Loucy (cell line): ENCODE measurements around the gene LRIG1.

Source experiments
- H2AFZ ChIP-seq: fragments of 200-600 bp; sonication (generic); 2 replicates; pipeline ENCODE4 v1.6.0; 2016; ENCODE audit warnings: antibody characterized with exemption, mild to moderate bottlenecking, low read length, moderate library complexity
- H3F3A ChIP-seq: fragments of 200-600 bp; 2 replicates; pipeline ENCODE4 v1.6.0; 2016; ENCODE audit warnings: antibody characterized with exemption, low read depth, mild to moderate bottlenecking
- H3K27me3 ChIP-seq: fragments of 200-600 bp; sonication (generic); 2 replicates; pipeline ENCODE4 v1.6.1; 2014; ENCODE audit warnings: low read length, mild to moderate bottlenecking; ENCODE audit not compliant: insufficient read depth, poor library complexity, severe bottlenecking
- H3K36me3 ChIP-seq: fragments of 200-600 bp; sonication (generic); 2 replicates; pipeline ENCODE4 v1.6.1; 2016; ENCODE audit warnings: low read length; ENCODE audit not compliant: insufficient read depth
- H3K4me1 ChIP-seq: fragments of 200-600 bp; sonication (generic); 2 replicates; pipeline ENCODE4 v1.5.1; 2014; ENCODE audit warnings: low read length, mild to moderate bottlenecking; ENCODE audit not compliant: insufficient read depth, poor library complexity, severe bottlenecking
- H3K4me2 ChIP-seq: fragments of 200-600 bp; sonication (generic); 2 replicates; pipeline ENCODE4 v1.6.0; 2014; ENCODE audit warnings: antibody characterized with exemption, low read length, low read depth, mild to moderate bottlenecking; ENCODE audit not compliant: poor library complexity, severe bottlenecking
- H3K4me3 ChIP-seq: fragments of 200-600 bp; sonication (generic); 2 replicates; pipeline ENCODE4 v1.5.1; 2014; ENCODE audit warnings: low read length, mild to moderate bottlenecking, mixed read lengths; ENCODE audit not compliant: poor library complexity, severe bottlenecking
- H3K79me2 ChIP-seq: fragments of 200-600 bp; sonication (generic); 2 replicates; pipeline ENCODE4 v1.6.1; 2014; ENCODE audit warnings: low read length; ENCODE audit not compliant: insufficient read depth
- H3K9ac ChIP-seq: fragments of 200-600 bp; sonication (generic); 2 replicates; pipeline ENCODE4 v1.6.0; 2014; ENCODE audit warnings: mild to moderate bottlenecking, low read depth, low read length, moderate library complexity; ENCODE audit not compliant: poor library complexity, severe bottlenecking
- H3K9me2 ChIP-seq: fragments of 200-600 bp; sonication (generic); replicated peaks from 2 replicates; pipeline ENCODE4 v1.6.1; 2016; ENCODE audit warnings: low read depth, low read length, mixed read lengths
- H3K9me3 ChIP-seq: fragments of 200-600 bp; sonication (generic); 2 replicates; pipeline ENCODE4 v1.6.1; 2014; ENCODE audit warnings: mild to moderate bottlenecking, antibody characterized with exemption, low read length, low read depth; ENCODE audit not compliant: insufficient read depth
- H4K20me1 ChIP-seq: fragments of 200-600 bp; sonication (generic); 2 replicates; pipeline ENCODE4 v1.6.0; 2014; ENCODE audit warnings: antibody characterized with exemption, low read length, mild to moderate bottlenecking; ENCODE audit not compliant: insufficient read depth, poor library complexity, severe bottlenecking
- EZH2phosphoT487 ChIP-seq: fragments of 200-600 bp; IDR thresholded peaks from 2 replicates; pipeline ENCODE4 v1.6.1; 2018; ENCODE audit warnings: antibody characterized with exemption, mild to moderate bottlenecking, moderate library complexity, borderline replicate concordance
- TF ChIP-seq, protein P1 (sequence below): fragments of 200-600 bp; sonication (generic); conservative IDR thresholded peaks from 2 replicates; pipeline ENCODE4 v1.5.1; 2014; ENCODE audit warnings: mild to moderate bottlenecking, antibody characterized with exemption, low read length

Gene LRIG1

DNA sequence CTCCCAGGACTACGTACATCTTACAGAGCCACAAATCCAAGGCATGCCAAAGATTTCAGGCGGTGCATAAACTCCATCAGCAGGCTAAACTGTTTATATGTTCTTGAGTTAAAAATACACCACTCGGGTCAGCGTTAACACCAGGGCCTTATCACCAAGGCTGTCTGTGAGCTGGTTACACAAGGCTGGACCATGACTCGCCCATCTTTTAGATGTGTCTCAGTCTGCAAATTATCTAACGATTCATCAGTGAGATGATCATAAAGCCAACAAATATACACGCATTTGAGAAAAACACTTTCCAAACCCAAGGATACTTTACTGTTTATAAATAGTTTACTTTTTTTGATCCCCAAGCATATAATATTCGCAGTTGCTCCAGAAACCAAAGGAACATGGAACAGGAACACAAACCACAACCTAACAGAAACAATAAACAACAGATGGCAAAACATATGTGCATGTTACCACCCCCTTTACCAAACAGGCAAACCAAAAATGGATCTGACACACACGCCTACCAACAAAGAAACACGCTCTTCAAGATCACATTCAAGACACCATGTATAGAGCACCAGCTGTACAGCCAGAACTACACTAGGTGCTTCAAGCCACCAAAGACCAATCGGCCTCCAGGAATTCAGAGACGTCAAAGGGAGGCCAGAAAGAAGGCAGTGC lies 15.4 kb downstream of the LRIG1 start:
- H4K20me1 ChIP-seq, result peaks cover 42% of the 10 kb centered on the region
- no peak overlapping the region for H3K9ac ChIP-seq
- no peaks in the 10 kb centered on the region for H3K27me3 ChIP-seq
- H3K36me3 ChIP-seq, result no peaks in the 10 kb centered on the region
- H3K79me2 ChIP-seq, result peaks cover 99% of the 10 kb centered on the region
- H2AFZ ChIP-seq, result no peak overlapping the region
- H3K4me3 ChIP-seq, result no peak overlapping the region
- H3K9me2 ChIP-seq, result no peaks in the 10 kb centered on the region
- peak overlapping the region; percentile 43 for H3K4me2 ChIP-seq
- no peak for TF ChIP-seq EZH2phosphoT487
- TF ChIP-seq, protein P1, sequence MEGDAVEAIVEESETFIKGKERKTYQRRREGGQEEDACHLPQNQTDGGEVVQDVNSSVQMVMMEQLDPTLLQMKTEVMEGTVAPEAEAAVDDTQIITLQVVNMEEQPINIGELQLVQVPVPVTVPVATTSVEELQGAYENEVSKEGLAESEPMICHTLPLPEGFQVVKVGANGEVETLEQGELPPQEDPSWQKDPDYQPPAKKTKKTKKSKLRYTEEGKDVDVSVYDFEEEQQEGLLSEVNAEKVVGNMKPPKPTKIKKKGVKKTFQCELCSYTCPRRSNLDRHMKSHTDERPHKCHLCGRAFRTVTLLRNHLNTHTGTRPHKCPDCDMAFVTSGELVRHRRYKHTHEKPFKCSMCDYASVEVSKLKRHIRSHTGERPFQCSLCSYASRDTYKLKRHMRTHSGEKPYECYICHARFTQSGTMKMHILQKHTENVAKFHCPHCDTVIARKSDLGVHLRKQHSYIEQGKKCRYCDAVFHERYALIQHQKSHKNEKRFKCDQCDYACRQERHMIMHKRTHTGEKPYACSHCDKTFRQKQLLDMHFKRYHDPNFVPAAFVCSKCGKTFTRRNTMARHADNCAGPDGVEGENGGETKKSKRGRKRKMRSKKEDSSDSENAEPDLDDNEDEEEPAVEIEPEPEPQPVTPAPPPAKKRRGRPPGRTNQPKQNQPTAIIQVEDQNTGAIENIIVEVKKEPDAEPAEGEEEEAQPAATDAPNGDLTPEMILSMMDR, result no peak
- H3K9me3 ChIP-seq, result no peaks in the 10 kb centered on the region
- peaks cover 7% of the 10 kb centered on the region for H3F3A ChIP-seq
- peaks cover 92% of the 10 kb centered on the region for H3K4me1 ChIP-seq

DNA sequence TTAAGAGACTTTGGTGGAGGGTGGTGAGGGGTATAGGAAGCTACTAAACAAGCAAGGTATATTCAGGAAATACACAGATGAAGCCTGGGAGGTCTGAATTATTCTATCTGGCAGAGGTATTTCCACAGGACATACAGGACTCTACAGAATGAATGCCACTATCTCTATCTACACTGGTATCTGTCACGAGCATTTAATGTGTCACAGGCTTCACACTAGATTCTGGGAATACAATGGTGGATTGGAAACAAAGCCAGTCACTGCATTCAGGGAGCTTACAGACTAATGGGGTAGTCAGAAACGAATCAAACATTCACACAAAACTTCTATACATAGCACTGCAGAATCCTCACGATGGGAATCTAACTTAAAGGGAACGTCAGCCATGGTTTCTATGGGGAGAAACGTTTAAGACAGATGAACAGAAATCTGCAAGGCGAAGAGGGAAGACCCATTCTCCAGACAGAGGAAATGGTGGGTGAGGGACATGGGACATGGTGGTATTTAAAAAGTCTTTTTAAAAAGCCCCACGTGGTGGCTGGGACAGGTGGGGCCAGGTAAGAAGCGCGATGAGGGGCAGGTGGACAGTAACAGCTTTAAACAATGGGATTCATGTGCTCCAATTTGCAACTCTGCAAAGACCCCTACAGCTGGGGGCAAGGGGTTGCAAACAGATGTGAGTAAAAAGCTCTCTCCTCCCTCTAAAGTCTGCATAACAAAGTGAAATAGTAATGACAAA lies 16.5 kb downstream of the LRIG1 start:
- H3F3A ChIP-seq, result no peaks in the 10 kb centered on the region
- H3K4me3 ChIP-seq, result no peak overlapping the region
- no peak for TF ChIP-seq EZH2phosphoT487
- TF ChIP-seq, protein P1, result no peak
- peaks cover 91% of the 10 kb centered on the region for H3K4me1 ChIP-seq
- no peaks in the 10 kb centered on the region for H3K27me3 ChIP-seq
- H3K36me3 ChIP-seq, result peaks cover 5% of the 10 kb centered on the region; the same call in 1 of the 2 replicates
- H3K4me2 ChIP-seq, result peak overlapping the region; percentile 75
- no peak overlapping the region for H3K9ac ChIP-seq
- peaks cover 99% of the 10 kb centered on the region for H3K79me2 ChIP-seq
- H4K20me1 ChIP-seq, result peaks cover 53% of the 10 kb centered on the region
- no peaks in the 10 kb centered on the region for H3K9me2 ChIP-seq
- no peak overlapping the region for H2AFZ ChIP-seq
- H3K9me3 ChIP-seq, result 0 out of 2 replicates have a peak, but pooled peaks cover 2% of the 10 kb centered on the region

DNA sequence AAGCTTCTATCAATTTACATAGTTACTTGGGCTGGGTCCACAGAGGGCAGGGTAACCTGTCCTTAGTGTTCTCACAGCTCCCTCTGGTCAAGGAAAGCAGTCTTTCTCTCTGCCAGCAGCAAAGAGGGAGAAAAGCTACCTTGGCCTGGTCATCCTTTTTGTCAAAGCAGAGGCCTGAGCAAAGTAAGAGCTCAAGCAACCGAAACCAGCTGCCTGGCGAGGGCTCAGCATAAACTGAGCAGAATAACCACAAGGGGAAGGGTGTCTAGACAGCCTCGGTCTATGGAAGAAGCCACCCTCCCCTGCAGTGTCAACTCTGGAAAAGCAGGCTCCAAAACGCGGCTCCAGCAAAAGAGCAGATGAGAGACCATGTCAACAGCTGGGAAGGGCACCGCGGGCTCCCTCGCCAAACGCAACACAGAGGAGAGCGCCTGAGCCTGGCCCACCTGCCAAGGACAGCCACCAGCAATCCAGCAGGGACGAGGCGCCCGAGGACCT lies 17.4 kb downstream of the LRIG1 start:
- Histone ChIP-seq H3K27me3 (no peaks in the 10 kb centered on the region), H4K20me1 (peaks cover 61% of the 10 kb centered on the region), H3K4me2 (peak overlapping the region; percentile 75), H3K9ac (peak overlapping the region; percentile 50), H3K9me3 (0 out of 2 replicates have a peak, but pooled peaks cover 2% of the 10 kb centered on the region), H3K36me3 (peaks cover 5% of the 10 kb centered on the region; the same call in 1 of the 2 replicates), H3K4me1 (peaks cover 91% of the 10 kb centered on the region), H3K79me2 (peaks cover 99% of the 10 kb centered on the region), H3K4me3 (peak overlapping the region; percentile 42), H3K9me2 (no peaks in the 10 kb centered on the region), H3F3A (no peaks in the 10 kb centered on the region), H2AFZ (no peak overlapping the region)
- TF ChIP-seq, protein P1, result no peak
- TF ChIP-seq EZH2phosphoT487, result no peak
